ENCODE data around the gene CDK14.

GRCh38 chr7:91212582-91212981 is 616.5 kb downstream of the CDK14 start:
- TF ChIP-seq CTCF (IDR thresholded peaks at IDR 0.05; ENCODE audit: poor library complexity, severe bottlenecking) (no peak), POLR2AphosphoS5 (IDR thresholded peaks at IDR 0.05) (no peak), EZH2 (IDR thresholded peaks at IDR 0.05; ENCODE audit: borderline replicate concordance, insufficient read depth, low read length, poor library complexity, severe bottlenecking) (no peak), SMC3 (conservative IDR thresholded peaks at IDR 0.05; ENCODE audit: poor library complexity) (no peak), TAF1 (IDR thresholded peaks at IDR 0.05; ENCODE audit: low read depth) (no peak), EP300 (conservative IDR thresholded peaks at IDR 0.05; ENCODE audit: poor library complexity, severe bottlenecking) (no peak), MXI1 (conservative IDR thresholded peaks at IDR 0.05; ENCODE audit: poor library complexity, severe bottlenecking) (no peak)
